Colonic mucosa (tissue), 4 donors: Measurements from ENCODE around the gene CHD6. TPM values are rescaled to one million over a fixed set of nuclear protein-coding genes. Genes with fewer than 3 reads are reported as not detected.

Source experiments
- DNase-seq: peaks from one replicate; pipeline ENCODE4 v3.0.0-alpha.2; 2020
- H3K27ac ChIP-seq: fragments of 200-600 bp; one replicate; pipeline ENCODE4 v1.8.0; 2021
- H3K27me3 ChIP-seq: fragments of 200-600 bp; one replicate; pipeline ENCODE4 v1.8.0; 2021
- H3K36me3 ChIP-seq: fragments of 200-600 bp; one replicate; pipeline ENCODE4 v1.8.0; 2021
- H3K4me1 ChIP-seq: fragments of 200-600 bp; one replicate; pipeline ENCODE4 v1.8.0; 2021; ENCODE audit warnings: mild to moderate bottlenecking
- H3K4me3 ChIP-seq: fragments of 200-600 bp; one replicate; pipeline ENCODE4 v1.8.0; 2021
- H3K9ac ChIP-seq, 2 donors: one replicate each; pipeline ENCODE4 v1.7.0; 2013; ENCODE audit warnings: control low read depth in 2 of 2, low read depth in 2 of 2, low read length in 2 of 2
- H3K9me3 ChIP-seq: fragments of 200-600 bp; one replicate; pipeline ENCODE4 v1.8.0; 2021
- intact Hi-C: fragments of 100-400 bp; cut with DNase I; formaldehyde crosslinking; loops from one replicate; pipeline ENCODE4 v1.14.1; 2022
- total RNA-seq, 2 donors: library from RNA; stranded (reverse); fragmentation: NEBNext Ultra II Directional in 1 of 2; extraction: Animal tissue kit (Norgen Biotek cat#: 25700) in 1 of 2; gene quantifications; one replicate each; pipeline ENCODE4 v1.2.1, GENCODE V29; 2021
- TF ChIP-seq, protein P1 (sequence below): fragments of 200-600 bp; IDR thresholded peaks from one replicate; pipeline ENCODE4 v1.8.0; 2022; ENCODE audit warnings: antibody characterized with exemption, mild to moderate bottlenecking
- donor health status: healthy.
- donor health status: DM: no; HTN: no; CAD: no.
- donor health status: DM: no; HTN: no; CAD: no.

The CHD6 gene
- total RNA-seq, 2 donors from 2014 or later, result 18.9 to 27.2 TPM

DNA sequence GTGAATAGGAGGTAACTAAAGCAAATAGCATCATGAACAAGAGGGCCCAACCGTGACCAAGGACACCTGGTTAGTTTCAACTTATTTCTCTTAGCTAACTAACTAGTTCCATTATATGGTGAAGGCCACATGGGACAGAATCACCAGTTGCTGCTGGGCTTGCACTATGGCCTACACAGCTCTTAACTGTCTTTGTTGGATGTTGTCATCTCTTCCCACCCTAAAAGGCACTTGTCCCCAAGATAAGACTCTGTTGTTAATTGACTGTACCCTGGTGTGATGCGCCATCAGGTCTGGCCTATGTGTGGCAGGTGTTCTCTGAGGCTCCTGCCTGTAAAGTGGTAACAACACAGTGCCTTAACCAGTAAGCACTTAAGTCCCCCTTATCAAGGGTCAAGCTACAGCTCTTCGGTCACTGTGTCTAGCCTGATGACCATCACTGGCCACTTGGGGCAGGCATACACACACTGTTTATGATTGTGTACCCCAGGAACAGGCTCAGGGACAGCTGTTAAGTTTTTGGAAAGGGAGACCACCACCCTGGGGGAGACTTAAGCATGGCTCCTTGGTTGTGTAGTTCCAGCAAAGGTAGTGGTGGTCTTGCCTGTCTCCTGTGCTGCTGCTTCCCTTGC, 51.2 kb downstream of the CHD6 start:
- H3K9me3 ChIP-seq, result no peaks in the 10 kb centered on the region
- no peaks in the 10 kb centered on the region for H3K27me3 ChIP-seq
- no peak for DNase-seq
- H3K27ac ChIP-seq, result no peak overlapping the region
- H3K4me3 ChIP-seq, result no peak overlapping the region
- peaks cover 6% of the 10 kb centered on the region for H3K4me1 ChIP-seq
- intact Hi-C loops, result no loop called here
- no peaks in the 10 kb centered on the region for H3K36me3 ChIP-seq
- TF ChIP-seq, protein P1, sequence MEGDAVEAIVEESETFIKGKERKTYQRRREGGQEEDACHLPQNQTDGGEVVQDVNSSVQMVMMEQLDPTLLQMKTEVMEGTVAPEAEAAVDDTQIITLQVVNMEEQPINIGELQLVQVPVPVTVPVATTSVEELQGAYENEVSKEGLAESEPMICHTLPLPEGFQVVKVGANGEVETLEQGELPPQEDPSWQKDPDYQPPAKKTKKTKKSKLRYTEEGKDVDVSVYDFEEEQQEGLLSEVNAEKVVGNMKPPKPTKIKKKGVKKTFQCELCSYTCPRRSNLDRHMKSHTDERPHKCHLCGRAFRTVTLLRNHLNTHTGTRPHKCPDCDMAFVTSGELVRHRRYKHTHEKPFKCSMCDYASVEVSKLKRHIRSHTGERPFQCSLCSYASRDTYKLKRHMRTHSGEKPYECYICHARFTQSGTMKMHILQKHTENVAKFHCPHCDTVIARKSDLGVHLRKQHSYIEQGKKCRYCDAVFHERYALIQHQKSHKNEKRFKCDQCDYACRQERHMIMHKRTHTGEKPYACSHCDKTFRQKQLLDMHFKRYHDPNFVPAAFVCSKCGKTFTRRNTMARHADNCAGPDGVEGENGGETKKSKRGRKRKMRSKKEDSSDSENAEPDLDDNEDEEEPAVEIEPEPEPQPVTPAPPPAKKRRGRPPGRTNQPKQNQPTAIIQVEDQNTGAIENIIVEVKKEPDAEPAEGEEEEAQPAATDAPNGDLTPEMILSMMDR, result no peak
- no peak overlapping the region for H3K9ac ChIP-seq

DNA sequence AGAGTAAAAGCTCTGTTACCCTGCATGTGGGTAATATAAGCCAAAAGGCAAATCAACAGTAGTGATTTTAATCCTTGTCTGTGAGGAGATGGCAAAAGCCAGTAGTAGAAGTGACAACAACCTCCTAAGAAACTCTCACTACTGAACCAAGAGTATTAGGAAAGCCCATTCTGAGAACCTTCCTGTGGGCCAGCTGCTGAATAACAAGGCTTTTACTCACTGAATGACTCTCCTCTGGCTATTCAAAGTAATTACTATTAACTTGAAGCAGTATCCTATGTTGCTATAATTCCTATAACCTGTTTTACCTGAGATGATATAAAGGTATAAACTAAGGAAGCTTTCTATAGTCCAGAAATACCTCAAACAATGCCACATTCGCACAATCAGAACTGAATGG, 55.1 kb downstream of the CHD6 start:
- H3K4me1 ChIP-seq, result no peaks in the 10 kb centered on the region

DNA sequence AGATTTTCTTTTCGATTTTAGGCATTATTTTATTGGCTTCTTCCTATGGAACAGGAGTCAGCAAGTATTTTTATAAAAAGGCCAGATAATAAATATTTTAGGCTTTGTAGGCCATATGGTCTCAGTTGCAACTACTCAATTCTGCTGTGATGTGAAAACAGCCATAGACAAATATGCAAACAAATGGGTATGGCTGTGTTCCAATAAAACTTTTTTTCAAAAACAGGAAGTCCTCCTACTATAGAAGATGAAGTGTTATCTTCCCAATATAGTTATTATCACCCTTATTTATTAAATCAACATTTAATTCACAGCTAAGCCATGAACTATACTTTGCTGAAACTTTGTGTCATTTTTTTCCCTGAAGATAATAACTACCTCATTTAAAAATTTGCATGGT, 57.2 kb downstream of the CHD6 start:
- H3K27me3 ChIP-seq, result no peaks in the 10 kb centered on the region
- no peak overlapping the region for H3K9ac ChIP-seq
- intact Hi-C loops, result no loop called here
- H3K9me3 ChIP-seq, result no peaks in the 10 kb centered on the region
- DNase-seq, result no peak
- no peaks in the 10 kb centered on the region for H3K4me1 ChIP-seq
- H3K4me3 ChIP-seq, result no peak overlapping the region
- TF ChIP-seq, protein P1, result no peak
- H3K36me3 ChIP-seq, result no peaks in the 10 kb centered on the region
- no peak overlapping the region for H3K27ac ChIP-seq

More for the DNA sequence above, 55.1 kb downstream of the CHD6 start:
- no peaks in the 10 kb centered on the region for H3K36me3 ChIP-seq
- H3K27me3 ChIP-seq, result no peaks in the 10 kb centered on the region
- H3K4me3 ChIP-seq, result no peak overlapping the region
- no peak overlapping the region for H3K27ac ChIP-seq
- intact Hi-C loops, result no loop called here
- DNase-seq, result no peak
- H3K9ac ChIP-seq, result no peak overlapping the region
- no peaks in the 10 kb centered on the region for H3K9me3 ChIP-seq
- TF ChIP-seq, protein P1, result no peak

DNA sequence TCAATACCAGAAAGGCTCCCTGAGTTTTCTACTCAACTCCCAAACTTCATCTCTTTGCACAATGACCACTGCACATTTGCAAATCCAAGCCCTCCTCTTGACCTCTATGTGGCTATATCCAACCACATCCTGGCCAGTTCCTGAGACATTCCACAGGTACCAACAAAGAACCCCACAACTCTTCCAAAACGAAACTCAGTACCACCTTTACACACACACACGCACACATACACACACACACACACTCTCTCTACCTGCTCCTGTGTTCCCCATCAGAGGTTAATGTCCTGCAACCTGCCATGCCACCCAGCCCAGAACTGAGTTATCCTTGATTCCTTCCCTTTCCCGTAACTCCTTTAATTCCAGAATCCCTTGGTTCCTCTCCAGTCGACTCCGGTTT, 58.5 kb downstream of the CHD6 start:
- Histone ChIP-seq H3K27ac (no peak overlapping the region), H3K4me3 (no peak overlapping the region), H3K36me3 (no peaks in the 10 kb centered on the region), H3K9ac (no peak overlapping the region), H3K9me3 (no peaks in the 10 kb centered on the region), H3K27me3 (no peaks in the 10 kb centered on the region), H3K4me1 (no peaks in the 10 kb centered on the region)
- TF ChIP-seq, protein P1, result no peak
- no peak for DNase-seq
- intact Hi-C loops, result no loop called here

DNA sequence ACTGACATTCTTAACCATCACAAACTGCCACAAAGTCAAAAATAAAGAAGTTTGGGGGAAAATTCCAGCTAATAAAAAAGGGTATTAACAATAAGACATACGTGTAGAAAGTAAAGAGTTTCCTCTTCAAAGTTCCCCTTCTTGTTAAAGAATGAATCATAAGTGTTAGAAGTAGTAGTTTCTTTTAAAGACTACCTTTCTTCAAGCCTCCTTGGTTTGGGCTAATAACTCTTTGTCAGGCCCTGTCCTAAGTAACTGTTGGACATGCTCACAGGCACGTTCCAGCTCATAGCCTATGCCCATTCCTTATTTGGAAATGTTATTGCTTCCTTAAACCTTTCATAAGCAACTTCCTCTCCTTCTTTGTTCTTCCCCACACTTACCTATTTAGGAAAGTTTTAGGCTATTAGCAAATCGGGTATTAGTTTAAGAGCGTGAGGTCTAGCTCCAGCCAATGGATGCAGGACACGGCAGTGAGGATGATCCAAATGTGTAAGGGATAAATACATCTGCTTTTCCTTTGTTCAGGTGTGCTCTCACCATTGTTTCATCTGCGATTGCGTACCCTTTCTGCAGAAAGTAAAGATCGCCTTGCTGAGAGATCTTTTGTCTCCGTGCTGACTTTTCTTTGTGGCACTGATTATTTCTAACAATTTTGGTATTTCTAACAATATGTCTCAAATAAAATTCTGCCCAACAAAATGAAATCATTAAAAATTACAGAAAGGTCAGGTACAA, 64.9 kb downstream of the CHD6 start:
- H3K36me3 ChIP-seq, result no peaks in the 10 kb centered on the region
- intact Hi-C loops, result no loop called here
- H3K27ac ChIP-seq, result no peak overlapping the region
- H3K4me3 ChIP-seq, result no peak overlapping the region
- no peak for DNase-seq
- H3K9ac ChIP-seq, result no peak overlapping the region
- no peaks in the 10 kb centered on the region for H3K27me3 ChIP-seq
- TF ChIP-seq, protein P1, result no peak
- no peaks in the 10 kb centered on the region for H3K9me3 ChIP-seq
- H3K4me1 ChIP-seq, result no peaks in the 10 kb centered on the region
